ENCODE results near the gene NHLH2.

NHLH2 gene

GRCh38 chr1:115796897-115797296 lies 44.0 kb downstream of the NHLH2 start:
- no peak for DNase-seq

DNA sequence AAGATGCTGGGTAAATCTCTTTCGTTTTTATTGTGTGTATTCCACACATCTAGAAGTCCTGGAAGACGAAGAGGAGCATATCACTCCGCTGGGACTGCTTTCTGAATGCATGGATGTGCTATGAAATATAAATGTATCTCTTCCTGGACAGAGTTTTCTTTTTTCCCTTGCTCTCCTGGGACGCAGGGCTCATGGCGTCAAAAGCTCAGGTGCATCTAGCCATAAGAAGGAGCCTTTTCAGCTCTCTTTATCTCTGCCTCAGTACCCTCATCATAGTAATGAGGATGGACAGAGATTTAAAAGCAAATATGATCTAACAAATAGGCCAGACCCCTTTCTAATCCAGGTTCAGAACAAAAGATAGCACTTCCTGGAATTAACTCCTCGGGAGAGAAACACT lies 44.9 kb downstream of the NHLH2 start:
- no peak for DNase-seq

DNA sequence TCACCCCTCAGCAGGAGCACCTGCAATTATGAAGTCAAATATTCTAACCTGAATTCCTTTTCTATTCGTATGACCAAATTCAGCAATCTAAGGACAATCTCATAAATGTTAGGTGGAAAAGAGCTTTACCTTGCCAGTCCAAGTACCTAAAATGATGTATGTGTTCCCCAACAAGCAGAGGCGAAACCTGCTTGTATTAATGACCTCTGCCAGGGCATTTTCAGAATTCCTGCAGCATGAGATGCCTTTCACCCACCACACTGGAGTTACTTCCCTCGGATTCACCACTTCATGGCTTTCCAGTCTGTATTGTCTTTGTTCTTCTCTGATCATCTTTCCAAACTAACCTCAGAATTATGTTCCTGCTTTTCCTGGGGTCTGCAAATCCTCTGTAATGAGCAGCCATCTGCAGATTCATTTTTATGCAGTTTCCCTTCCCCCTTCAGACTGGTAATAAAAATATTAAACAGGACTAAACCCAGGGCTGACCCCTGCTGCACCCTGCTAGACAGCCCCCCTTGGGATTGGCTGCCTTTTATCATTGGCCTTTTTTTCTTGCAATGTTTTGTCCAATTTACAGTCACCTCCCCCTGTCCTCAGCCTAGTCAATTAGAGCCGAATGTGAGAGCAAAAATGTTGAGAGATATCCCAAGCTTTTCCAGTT lies 45.8 kb downstream of the NHLH2 start:
- DNase-seq = no peak

DNA sequence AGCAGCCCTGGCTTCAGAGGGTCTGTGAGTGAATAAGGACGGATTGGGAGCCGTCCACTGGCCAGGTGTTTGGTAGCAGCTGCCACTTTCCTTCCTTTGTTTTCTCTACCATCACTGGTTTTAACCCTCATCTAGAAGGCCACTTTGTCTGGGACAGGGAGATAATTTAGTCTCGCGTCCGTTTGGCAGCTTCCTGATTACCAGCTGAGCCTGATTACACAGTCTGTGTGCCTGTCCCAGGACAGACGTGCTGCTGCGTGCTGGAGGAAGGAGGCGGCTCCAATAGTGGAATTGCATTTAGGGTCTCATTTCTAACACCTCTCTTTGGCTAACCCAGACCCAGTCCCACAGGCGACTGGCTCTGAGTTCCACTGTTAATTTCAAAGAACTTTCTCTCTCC lies 47.8 kb downstream of the NHLH2 start:
- no peak for DNase-seq

- DNase-seq = no peak
Observed at GRCh38 chr1:115791816-115792215, 49.1 kb downstream of the NHLH2 start.

GRCh38 chr1:115790846-115791245 lies 50.1 kb downstream of the NHLH2 start:
- no peak for DNase-seq

GRCh38 chr1:115790356-115790755 lies 50.6 kb downstream of the NHLH2 start:
- DNase-seq = no peak

Data from activated naive CD4-positive, alpha-beta T cell treated with anti-CD3 and anti-CD28 coated beads, Interleukin-2, amount 50 U/mL, for 16 hours (primary cell).